Hematopoietic multipotent progenitor cell treated with erythropoietin and hydrocortisone succinate and interleukin-3 and kit ligand, for 4 days (in vitro differentiated cells): ENCODE data around the gene ATP4A.
A peak's percentile ranks its signal among the peaks of the same experiment; 100 is the strongest.

Experiments
- DNase-seq: peaks from one replicate; pipeline ENCODE4 v3.0.0-alpha.2; 2015

ATP4A gene

DNA sequence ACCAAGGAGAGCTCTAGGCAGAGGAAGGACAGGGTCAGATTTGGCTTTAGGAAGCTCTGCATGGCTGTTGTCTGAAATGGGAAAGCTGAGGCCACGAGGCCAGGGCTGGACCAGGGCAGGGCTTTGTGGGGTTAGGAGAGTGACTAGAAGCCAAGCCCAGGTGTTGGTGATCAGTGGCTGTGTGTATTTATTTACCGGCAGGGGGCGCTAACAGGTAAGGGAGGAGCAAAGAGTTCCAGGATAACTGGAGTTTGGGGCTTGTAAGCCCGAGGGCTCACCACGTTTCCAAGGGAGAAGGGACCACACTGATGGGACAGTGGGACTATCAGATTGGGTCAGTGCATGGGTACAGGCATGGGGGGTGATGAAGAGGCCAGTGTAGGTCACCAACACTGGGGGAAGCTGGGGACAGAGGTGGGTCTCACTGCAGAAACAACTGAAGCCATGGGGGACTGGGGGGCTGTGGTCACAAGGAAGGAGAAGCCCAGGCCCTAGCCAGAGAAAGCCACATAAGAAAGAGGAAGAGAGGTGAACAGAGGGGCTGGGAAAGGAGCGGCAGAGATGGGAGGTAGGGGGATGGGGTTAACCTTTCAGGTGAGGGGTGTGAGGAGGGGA, 14.2 kb downstream of the ATP4A start:
- peak; percentile 91 for DNase-seq

GRCh38 chr19:35546532-35546931, 16.9 kb downstream of the ATP4A start:
- no peak for DNase-seq

GRCh38 chr19:35545855-35546381, 17.5 kb downstream of the ATP4A start:
- peak; percentile 64 for DNase-seq

GRCh38 chr19:35545001-35545854, 18.2 kb downstream of the ATP4A start, which contains the start of gene TMEM147:
TSS of gene TMEM147 (plus strand) at chr19:35545626. CDS start at chr19:35545740, 114 bp downstream.
- peak; percentile 96 for DNase-seq

DNA sequence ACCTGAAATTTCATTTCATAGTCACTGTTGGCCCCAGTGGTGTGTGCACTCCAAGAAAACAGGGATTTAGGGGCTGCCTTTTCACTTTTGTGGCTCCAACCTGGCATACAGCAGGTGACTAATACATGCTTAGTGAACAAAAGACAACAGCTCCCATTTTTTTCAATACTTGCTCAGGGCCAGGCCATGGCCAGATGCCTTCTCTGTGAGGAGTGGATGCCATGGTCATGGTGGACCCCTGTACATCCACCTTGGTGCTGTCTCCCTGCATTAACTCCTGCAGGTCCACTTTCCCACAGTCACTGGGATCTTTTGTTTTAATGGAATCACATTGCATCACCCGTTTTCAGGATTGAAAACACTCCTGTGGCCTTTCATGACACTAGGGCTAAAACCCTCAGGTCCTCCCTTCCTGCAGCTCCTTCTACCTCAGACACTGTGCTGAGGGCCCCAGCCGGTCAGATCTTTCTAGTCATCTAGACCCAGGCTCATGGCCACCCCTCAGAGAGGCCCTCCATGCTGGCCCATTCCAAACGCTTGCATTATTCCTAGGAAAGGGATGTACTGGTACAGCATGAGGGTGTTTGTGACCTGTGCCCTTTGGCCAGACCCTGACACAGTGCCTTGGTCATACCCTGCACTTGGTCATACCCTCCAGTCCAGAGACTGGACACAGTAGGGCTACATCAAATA, 19.2 kb downstream of the ATP4A start:
- DNase-seq = no peak

- DNase-seq = no peak
These were observed 20.0 kb downstream of the ATP4A start for GRCh38 chr19:35543280-35544109.

DNA sequence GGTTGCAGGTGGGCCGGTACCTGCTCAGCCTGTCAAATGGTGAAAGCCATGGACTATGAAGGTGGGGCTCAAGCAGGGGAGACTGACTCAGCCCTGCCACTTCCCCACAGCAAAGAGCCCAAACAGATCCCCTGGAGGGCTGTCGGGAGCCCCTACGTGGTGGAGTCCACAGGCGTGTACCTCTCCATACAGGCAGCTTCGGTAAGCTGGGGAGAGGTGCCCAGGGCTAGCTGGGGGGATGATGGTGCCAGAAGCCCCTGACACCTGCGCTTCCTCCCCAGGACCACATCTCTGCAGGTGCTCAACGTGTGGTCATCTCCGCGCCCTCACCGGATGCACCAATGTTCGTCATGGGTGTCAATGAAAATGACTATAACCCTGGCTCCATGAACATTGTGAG, 21.2 kb downstream of the ATP4A start:
- DNase-seq = no peak

DNA sequence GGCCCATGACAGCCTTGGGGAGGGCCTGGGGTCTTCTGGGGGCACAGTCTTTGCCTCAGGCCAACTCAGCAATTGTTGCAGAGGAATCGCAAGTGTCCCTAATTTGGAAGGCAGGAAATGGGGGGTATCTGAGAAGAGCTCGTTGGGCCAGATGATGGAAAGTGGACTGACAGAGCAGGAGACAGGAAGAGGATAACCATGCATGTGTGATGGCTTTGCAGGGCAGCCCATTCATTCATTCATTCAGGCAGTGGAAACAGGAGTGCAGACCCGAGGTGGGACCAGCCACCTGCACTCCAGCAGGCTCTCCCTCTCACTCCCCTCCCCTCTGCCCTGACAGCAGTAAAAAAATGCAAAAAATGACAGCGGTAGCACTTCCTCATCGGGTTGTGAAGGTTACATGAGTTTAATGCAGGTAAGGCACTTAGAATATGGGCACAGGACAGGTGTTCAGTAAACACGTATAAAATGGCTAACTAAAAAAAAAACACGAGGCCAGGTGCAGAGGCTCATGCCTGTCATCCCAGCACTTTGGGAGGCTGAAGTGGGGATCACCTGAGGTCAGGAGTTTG, 23.0 kb downstream of the ATP4A start:
- DNase-seq = no peak

DNA sequence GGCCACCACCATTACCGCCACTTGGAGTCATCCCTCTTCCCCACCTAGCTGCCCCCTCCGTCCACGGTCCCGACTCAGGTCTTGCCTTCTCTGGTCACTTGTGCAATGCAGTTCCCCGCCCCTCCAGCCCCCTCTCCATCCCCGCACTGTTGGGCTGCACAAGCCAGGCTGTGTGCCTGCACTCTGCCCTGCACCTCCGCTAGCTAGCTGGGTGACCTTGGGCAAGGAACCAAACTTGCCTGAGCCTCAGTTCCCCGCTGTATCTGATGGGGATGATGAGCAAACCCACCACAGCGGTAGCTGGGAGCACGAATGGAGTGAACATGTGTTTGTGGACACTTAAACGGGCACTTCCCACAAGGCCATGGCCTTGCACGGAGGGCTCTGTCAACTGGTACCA, 23.6 kb downstream of the ATP4A start:
- DNase-seq = no peak

- DNase-seq = no peak
These were observed 24.1 kb downstream of the ATP4A start for GRCh38 chr19:35539314-35539713.

- no peak for DNase-seq
These were observed 28.5 kb downstream of the ATP4A start for GRCh38 chr19:35534803-35535480.

DNA sequence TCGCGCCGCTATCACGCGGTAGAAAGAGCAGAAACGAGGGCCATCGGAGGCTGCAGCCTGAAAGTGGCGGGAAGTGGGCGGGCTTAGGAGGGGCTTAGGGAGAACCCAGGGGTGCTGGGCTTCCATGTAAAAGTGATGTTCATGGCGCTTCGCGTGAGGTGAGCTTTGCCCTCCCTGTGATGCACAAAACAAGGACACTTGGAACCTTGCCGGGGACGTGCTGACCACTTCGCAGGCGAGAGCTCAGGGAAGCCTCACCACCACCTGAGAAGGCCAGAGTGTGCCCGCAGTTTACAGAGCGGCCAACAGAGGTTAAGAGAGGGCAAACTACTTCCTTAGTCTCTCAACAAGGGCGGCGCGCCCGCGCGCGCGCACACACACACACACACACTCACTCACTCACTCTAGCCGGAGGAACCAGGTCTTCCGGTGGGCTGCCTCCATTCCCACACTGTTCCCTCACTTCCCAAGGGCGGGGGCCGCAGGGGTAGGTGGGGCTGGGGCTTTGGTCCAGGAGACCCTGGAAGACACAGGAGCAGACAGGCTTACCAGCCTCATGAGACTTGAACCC, 29.6 kb downstream of the ATP4A start:
- DNase-seq = peak; percentile 74

- DNase-seq = no peak
These were observed 30.1 kb downstream of the ATP4A start, which contains the start of gene GAPDHS for GRCh38 chr19:35533201-35533821. TSS of gene GAPDHS (plus strand) at chr19:35533456. CDS start at chr19:35533528, 72 bp downstream.

- DNase-seq = no peak
These were observed 32.2 kb downstream of the ATP4A start for GRCh38 chr19:35531291-35531690.

- peak; percentile 43 for DNase-seq
These were observed 33.9 kb downstream of the ATP4A start for GRCh38 chr19:35529241-35530218.

GRCh38 chr19:35528218-35529038, 35.0 kb downstream of the ATP4A start, which contains the start of gene SBSN:
TSS of gene SBSN (minus strand) at chr19:35528311. CDS start at chr19:35528281, 30 bp downstream.
- DNase-seq = no peak

GRCh38 chr19:35525873-35526272, 37.6 kb downstream of the ATP4A start:
- DNase-seq = no peak

- no peak for DNase-seq
These were observed 39.1 kb downstream of the ATP4A start for GRCh38 chr19:35524181-35524837.
